Activated CD4-positive, alpha-beta T cell treated with anti-CD3 and anti-CD28 coated beads, Interleukin-2, Interleukin-4, amounts not matched to agents 100 ng/mL and 50 ng/mL, durations not matched to agents 16 hours and 8 hours (primary cell): ENCODE measurements around the gene PALLD.
"Not testable (repeated sequence)": the region's sequence is repeated elsewhere in the genome, so short reads cannot be mapped to it uniquely, and the experiment has no call there.

Experiments
- DNase-seq: peaks from one replicate; pipeline ENCODE4 v3.0.0-alpha.2; 2020; ENCODE audit warnings: low spot score

Gene PALLD

GRCh38 chr4:168796362-168797106 is 299.7 kb downstream of the PALLD start:
- DNase-seq = no peak

GRCh38 chr4:168797194-168797593 is 300.3 kb downstream of the PALLD start:
- DNase-seq = no peak

- DNase-seq = no peak
Measured at GRCh38 chr4:168797738-168798375, 301.0 kb downstream of the PALLD start.

GRCh38 chr4:168800926-168801325 is 304.1 kb downstream of the PALLD start:
- DNase-seq = no peak

- no peak for DNase-seq
Measured at GRCh38 chr4:168802222-168802621, 305.4 kb downstream of the PALLD start.

- DNase-seq = not testable (repeated sequence)
Measured at GRCh38 chr4:168803052-168803451, 306.2 kb downstream of the PALLD start.

- DNase-seq = no peak
Measured at GRCh38 chr4:168803732-168804131, 306.9 kb downstream of the PALLD start.

- DNase-seq = no peak
Measured at GRCh38 chr4:168804146-168804545, 307.3 kb downstream of the PALLD start.

GRCh38 chr4:168805341-168805740 is 308.5 kb downstream of the PALLD start:
- no peak for DNase-seq

- not testable (repeated sequence) for DNase-seq
Measured at GRCh38 chr4:168806247-168806646, 309.4 kb downstream of the PALLD start.

- DNase-seq = no peak
Measured at GRCh38 chr4:168811207-168811606, 314.4 kb downstream of the PALLD start.

GRCh38 chr4:168811786-168812651 is 315.2 kb downstream of the PALLD start:
- no peak for DNase-seq

GRCh38 chr4:168812806-168813205 is 316.0 kb downstream of the PALLD start:
- DNase-seq = no peak

GRCh38 chr4:168813890-168814289 is 317.0 kb downstream of the PALLD start:
- DNase-seq = no peak

GRCh38 chr4:168815379-168816345 is 318.8 kb downstream of the PALLD start:
- no peak for DNase-seq

GRCh38 chr4:168817370-168817769 is 320.5 kb downstream of the PALLD start:
- DNase-seq = no peak

- no peak for DNase-seq
Measured at GRCh38 chr4:168822481-168822880, 325.6 kb downstream of the PALLD start.

- DNase-seq = no peak
Measured at GRCh38 chr4:168825975-168826374, 329.1 kb downstream of the PALLD start.

- DNase-seq = no peak
Measured at GRCh38 chr4:168826620-168827019, 329.8 kb downstream of the PALLD start.

GRCh38 chr4:168830777-168831512 is 334.1 kb downstream of the PALLD start:
- no peak for DNase-seq

- DNase-seq = no peak
Measured at GRCh38 chr4:168831585-168831918, 334.7 kb downstream of the PALLD start.
